GM23248 (cell line): ENCODE data around the gene ZCCHC8.

ENCODE experiments used
- EZH2 ChIP-seq: fragments of 200-600 bp; sonication (generic); IDR thresholded peaks from 2 replicates; pipeline ENCODE4 v1.6.1; 2018; ENCODE audit warnings: antibody characterized with exemption, mild to moderate bottlenecking; ENCODE audit not compliant: insufficient read depth, poor library complexity, severe bottlenecking
- EZH2phosphoT487 ChIP-seq: fragments of 200-600 bp; sonication (generic); IDR thresholded peaks from 2 replicates; pipeline ENCODE4 v1.6.1; 2018; ENCODE audit warnings: antibody characterized with exemption, moderate library complexity, mild to moderate bottlenecking, low read depth; ENCODE audit not compliant: insufficient read depth

- TF ChIP-seq EZH2 = no peak
- no peak for TF ChIP-seq EZH2phosphoT487
Measured at GRCh38 chr12:122491991-122492390, 8.7 kb downstream of the ZCCHC8 start.
